Tibial nerve (tissue), 4 donors: ENCODE data around the gene ABCD2. TPM values are rescaled to one million over a fixed set of nuclear protein-coding genes. Genes with fewer than 3 reads are reported as not detected.
"Not testable (repeated sequence)": the region's sequence is repeated elsewhere in the genome, so short reads cannot be mapped to it uniquely, and the experiment has no call there.

Experiments used
- DNase-seq, 2 donors: peaks; one replicate each; pipeline ENCODE4 v3.0.0-alpha.2; 2019; ENCODE audit warnings: low spot score in 2 of 2
- H3K27ac ChIP-seq, 4 donors: fragments of 200-600 bp; sonication (generic) in 3 of 4; one replicate each; pipeline ENCODE4 v1.5.1; 2017 to 2019; ENCODE audit warnings: mild to moderate bottlenecking in 1 of 4
- H3K27me3 ChIP-seq, 2 donors: fragments of 200-600 bp; sonication (generic) in 1 of 2; one replicate each; pipeline versions ENCODE4 v1.5.1 to v1.6.0; 2017 to 2019
- H3K36me3 ChIP-seq, 3 donors: fragments of 200-600 bp; sonication (generic); one replicate each; pipeline ENCODE4 v1.5.1; 2018 to 2019
- H3K4me1 ChIP-seq, 4 donors: fragments of 200-600 bp; sonication (generic) in 3 of 4; one replicate each; pipeline ENCODE4 v1.5.1; 2017 to 2019
- H3K4me3 ChIP-seq, 4 donors: fragments of 200-600 bp; sonication (generic) in 3 of 4; one replicate each; pipeline ENCODE4 v1.5.1; 2017 to 2019; ENCODE audit warnings: mild to moderate bottlenecking in 1 of 4, moderate library complexity in 1 of 4
- H3K9me3 ChIP-seq, 4 donors: fragments of 200-600 bp; sonication (generic) in 3 of 4; one replicate each; pipeline ENCODE4 v1.5.1; 2017 to 2019
- EP300 ChIP-seq, 2 donors: sonication (generic); formaldehyde crosslinking; IDR thresholded peaks; one replicate each; pipeline ENCODE4 v1.6.1; 2017; ENCODE audit warnings: antibody characterized with exemption in 2 of 2, mild to moderate bottlenecking in 1 of 2
- POLR2A ChIP-seq, 2 donors: fragments of 450-650 bp; IDR thresholded peaks; one replicate each; pipeline ENCODE4 v1.6.1; 2017; ENCODE audit warnings: antibody characterized with exemption in 2 of 2, mild to moderate bottlenecking in 2 of 2, moderate library complexity in 2 of 2
- WGBS, 2 donors: methylation state at CpG; one replicate each; pipeline ENCODE4 v1.1.5; 2018; 5-methylcytosine and 5-hydroxymethylcytosine counted together
- total RNA-seq, 4 donors: library from RNA; depleted of rRNA; stranded (reverse); fragments of >200 nt; gene quantifications; one replicate each; pipeline ENCODE4 v1.1.0, GENCODE V29; 2016
- TF ChIP-seq, protein P1 (sequence below), 5 experiments: fragments of 200-600 bp in 3 of 5; fragments of 450-650 bp in 2 of 5; sonication (generic) in 3 of 5; IDR thresholded peaks; one replicate each; pipeline ENCODE4 v1.5.1; 2016 to 2019; ENCODE audit warnings: antibody characterized with exemption in 5 of 5, mild to moderate bottlenecking in 3 of 5, moderate library complexity in 2 of 5

The ABCD2 gene
- total RNA-seq, 4 donors from 2014 or later, result 4.8 to 8.8 (median 7.7) TPM

DNA sequence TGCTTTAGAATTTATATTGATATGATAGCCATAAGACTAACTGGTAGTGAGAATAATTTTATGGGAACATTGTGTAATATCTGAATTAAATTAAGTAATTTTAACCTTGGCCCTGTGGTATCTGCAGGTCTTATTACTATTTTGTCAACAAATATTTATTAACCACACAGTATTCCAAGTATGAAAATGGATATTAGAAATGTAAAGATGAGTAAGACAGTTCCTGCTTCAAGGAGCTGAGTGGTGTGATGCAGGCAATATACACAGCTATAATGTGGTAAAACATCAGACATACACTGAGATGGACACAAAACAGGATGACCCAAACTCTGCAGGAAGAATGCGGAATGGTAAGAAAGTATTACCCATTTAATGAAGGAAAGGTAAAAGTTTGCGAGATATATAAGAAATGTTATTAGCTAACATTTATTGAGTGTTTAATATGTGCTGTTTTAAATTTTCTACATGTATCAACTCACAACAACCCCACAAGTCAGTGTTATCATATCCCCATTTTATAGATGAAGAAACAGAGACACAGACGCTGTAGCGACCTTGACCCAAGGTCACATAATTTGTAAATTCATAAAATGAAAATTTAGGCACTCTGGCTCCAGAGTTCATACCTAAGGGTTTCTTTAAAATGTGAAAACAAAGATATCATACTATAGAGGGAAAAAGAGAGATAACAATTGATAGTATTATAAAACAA is 12.7 kb downstream of the ABCD2 start:
- TF ChIP-seq, protein P1, sequence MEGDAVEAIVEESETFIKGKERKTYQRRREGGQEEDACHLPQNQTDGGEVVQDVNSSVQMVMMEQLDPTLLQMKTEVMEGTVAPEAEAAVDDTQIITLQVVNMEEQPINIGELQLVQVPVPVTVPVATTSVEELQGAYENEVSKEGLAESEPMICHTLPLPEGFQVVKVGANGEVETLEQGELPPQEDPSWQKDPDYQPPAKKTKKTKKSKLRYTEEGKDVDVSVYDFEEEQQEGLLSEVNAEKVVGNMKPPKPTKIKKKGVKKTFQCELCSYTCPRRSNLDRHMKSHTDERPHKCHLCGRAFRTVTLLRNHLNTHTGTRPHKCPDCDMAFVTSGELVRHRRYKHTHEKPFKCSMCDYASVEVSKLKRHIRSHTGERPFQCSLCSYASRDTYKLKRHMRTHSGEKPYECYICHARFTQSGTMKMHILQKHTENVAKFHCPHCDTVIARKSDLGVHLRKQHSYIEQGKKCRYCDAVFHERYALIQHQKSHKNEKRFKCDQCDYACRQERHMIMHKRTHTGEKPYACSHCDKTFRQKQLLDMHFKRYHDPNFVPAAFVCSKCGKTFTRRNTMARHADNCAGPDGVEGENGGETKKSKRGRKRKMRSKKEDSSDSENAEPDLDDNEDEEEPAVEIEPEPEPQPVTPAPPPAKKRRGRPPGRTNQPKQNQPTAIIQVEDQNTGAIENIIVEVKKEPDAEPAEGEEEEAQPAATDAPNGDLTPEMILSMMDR (IDR thresholded peaks at IDR 0.05), result no peak
- TF ChIP-seq EP300 (IDR thresholded peaks at IDR 0.05), result no peak
- TF ChIP-seq POLR2A (IDR thresholded peaks at IDR 0.05), result no peak
- Histone ChIP-seq H3K36me3 (no peaks in the 10 kb centered on the region), H3K27me3 (no peaks in the 10 kb centered on the region), H3K27ac (no peak overlapping the region), H3K4me1 (no peaks in the 10 kb centered on the region), H3K9me3 (no peaks in the 10 kb centered on the region), H3K4me3 (no peak overlapping the region)
- 89 to 97% methylated on average over 4 of the region's 4 CpGs for WGBS, 2 donors
- DNase-seq, result no peak

GRCh38 chr12:39605996-39606395 is 13.6 kb downstream of the ABCD2 start:
- Histone ChIP-seq H3K27ac (no peak overlapping the region), H3K36me3 (no peaks in the 10 kb centered on the region), H3K9me3 (no peaks in the 10 kb centered on the region), H3K4me1 (no peaks in the 10 kb centered on the region), H3K4me3 (no peak overlapping the region), H3K27me3 (no peaks in the 10 kb centered on the region)
- TF ChIP-seq POLR2A (IDR thresholded peaks at IDR 0.05) (no peak), EP300 (IDR thresholded peaks at IDR 0.05) (no peak)
- TF ChIP-seq, protein P1 (IDR thresholded peaks at IDR 0.05), result no peak
- DNase-seq, result no peak
- 56 to 57% methylated on average over 3 of the region's 3 CpGs for WGBS, 2 donors

DNA sequence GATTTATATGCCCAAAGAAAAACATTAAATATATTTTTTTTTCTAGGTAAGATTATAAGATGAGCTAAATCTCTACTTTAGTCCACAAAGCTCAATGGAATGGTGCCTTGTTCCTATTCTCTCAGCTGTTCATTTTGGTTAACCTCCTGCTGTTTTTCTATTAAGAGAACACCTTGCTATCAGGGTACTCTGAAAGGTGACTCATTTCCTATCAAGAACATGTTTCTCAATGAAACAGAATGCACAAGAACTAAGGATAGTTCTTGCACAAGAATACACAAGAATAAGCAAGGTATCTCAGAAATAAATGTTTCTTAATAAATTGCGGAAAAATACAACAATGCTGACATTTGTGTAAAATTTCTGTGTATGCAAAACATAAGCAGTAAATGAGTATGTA is 14.1 kb downstream of the ABCD2 start:
- Histone ChIP-seq H3K9me3 (no peaks in the 10 kb centered on the region), H3K27ac (no peak overlapping the region), H3K4me3 (no peak overlapping the region), H3K27me3 (no peaks in the 10 kb centered on the region), H3K4me1 (no peaks in the 10 kb centered on the region), H3K36me3 (no peaks in the 10 kb centered on the region)
- 97 to 100% methylated on average over 1 of the region's 1 CpG for WGBS, 2 donors
- DNase-seq, result no peak
- TF ChIP-seq, protein P1 (IDR thresholded peaks at IDR 0.05), result no peak
- TF ChIP-seq POLR2A (IDR thresholded peaks at IDR 0.05) (no peak), EP300 (IDR thresholded peaks at IDR 0.05) (no peak)

GRCh38 chr12:39603065-39603464 is 16.5 kb downstream of the ABCD2 start:
- TF ChIP-seq EP300 (IDR thresholded peaks at IDR 0.05) (no peak), POLR2A (IDR thresholded peaks at IDR 0.05) (no peak)
- TF ChIP-seq, protein P1 (IDR thresholded peaks at IDR 0.05), result no peak
- no peak for DNase-seq
- Histone ChIP-seq H3K27ac (no peak overlapping the region), H3K36me3 (no peaks in the 10 kb centered on the region), H3K4me3 (no peak overlapping the region), H3K4me1 (no peaks in the 10 kb centered on the region), H3K9me3 (no peaks in the 10 kb centered on the region), H3K27me3 (no peaks in the 10 kb centered on the region)

DNA sequence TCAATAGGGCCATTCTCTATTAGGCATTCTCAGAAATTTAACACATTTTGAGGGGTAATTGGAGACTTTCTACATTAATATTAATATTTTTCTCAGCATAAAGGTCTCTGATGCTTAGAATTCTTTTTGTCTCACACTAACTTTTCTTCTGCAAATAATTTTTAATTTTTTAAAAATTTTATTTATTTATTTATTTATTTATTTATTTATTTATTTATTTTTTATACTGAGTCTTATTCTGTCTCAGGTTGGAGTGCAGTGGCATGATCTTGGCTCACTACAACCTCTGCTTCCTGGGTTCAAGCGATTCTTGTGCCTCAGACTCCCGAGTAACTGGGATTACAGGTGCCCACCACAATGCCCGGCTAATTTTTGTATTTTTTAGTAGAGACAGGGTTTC is 17.7 kb downstream of the ABCD2 start:
- not testable (repeated sequence) for DNase-seq, H3K27me3 ChIP-seq, H3K27ac ChIP-seq, H3K9me3 ChIP-seq, H3K36me3 ChIP-seq, H3K4me1 ChIP-seq, H3K4me3 ChIP-seq
- WGBS, 2 donors, result 93 to 96% methylated on average over 3 of the region's 3 CpGs
